HG02885 (cell line): ENCODE measurements around the gene CEMIP2.

Source experiments
- ATAC-seq: cut with Tn5 transposase; IDR thresholded peaks from one replicate; pipeline ENCODE4 v1.9.1; 2021; ENCODE audit warnings: mild to moderate bottlenecking; ENCODE audit not compliant: unreplicated experiment, poor library complexity

CEMIP2 gene

DNA sequence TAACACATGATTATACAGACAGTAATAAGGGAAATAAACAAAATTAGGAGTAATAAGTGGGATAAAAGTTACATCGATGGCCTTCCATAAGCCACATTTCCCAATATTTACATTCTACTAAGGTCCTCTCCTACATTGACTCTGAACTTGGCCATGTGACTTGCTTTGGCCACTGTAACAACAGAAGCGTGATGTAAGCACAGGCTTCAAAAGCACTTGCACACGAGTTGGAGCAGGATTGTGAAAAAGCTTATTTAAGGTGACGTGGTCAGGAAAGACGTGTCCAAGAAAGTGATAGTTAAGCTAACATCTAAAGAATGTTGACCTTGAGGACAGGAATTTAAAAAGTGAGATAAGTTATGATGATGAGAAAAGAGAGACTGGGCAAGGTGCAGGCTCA is 9.8 kb upstream of the CEMIP2 start:
- ATAC-seq = no peak

DNA sequence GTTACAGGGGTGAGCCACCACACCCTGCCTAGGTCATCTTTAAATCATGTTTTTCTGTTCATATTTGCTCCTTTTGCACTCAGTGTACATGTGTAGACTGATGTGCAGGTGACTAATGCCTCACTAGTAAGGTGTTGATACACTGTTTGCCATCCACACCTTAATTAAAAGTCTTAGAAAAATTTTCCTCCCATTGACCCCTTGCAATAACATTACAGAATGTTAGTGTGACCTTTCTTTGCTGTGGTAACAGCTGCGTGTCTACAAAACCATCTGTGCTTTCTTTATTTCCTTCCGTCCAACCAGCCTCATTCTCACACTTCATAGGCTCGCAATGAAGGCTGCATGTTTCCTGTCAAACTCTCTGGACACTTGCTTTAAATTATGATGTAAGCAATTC is 6.6 kb upstream of the CEMIP2 start:
- peak; percentile 62 for ATAC-seq

DNA sequence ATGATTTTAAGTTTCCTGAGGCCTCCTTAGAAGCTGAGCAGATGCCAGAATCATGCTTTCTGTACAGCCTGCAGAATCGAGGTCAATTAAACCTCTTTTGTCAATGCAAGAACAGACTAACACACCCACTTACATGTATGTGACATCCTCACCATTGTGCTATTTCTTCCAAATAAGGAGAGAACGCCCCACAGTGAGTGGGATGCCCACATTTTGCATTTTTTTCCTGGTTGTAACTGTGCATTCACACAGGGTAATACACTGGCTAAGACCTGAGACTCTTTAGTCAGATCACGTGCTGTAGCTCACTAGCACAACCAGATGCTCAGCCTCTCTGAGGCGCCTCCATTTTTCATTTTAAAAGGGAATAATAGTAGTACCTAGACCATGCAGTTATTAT is 4.4 kb upstream of the CEMIP2 start:
- no peak for ATAC-seq

DNA sequence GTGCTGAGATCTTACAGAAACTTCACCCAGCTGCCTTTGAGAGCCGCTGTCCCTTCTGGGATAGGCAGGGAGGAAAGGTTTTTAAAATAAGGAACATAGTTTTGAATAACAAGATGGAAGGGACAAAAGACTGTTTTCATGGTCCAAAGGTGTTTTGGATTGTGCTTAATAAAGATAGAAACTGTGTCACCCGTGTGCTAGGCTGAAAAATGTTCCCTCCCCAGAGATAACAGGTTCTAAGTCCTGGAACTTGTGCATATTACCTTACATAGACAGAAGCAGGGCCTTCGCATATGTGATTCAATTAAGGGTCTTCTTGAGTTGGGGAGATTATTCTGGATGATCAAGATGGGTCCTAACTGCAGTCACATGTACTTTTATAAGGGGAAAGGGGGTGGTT is 1.9 kb upstream of the CEMIP2 start:
- ATAC-seq = no peak

DNA sequence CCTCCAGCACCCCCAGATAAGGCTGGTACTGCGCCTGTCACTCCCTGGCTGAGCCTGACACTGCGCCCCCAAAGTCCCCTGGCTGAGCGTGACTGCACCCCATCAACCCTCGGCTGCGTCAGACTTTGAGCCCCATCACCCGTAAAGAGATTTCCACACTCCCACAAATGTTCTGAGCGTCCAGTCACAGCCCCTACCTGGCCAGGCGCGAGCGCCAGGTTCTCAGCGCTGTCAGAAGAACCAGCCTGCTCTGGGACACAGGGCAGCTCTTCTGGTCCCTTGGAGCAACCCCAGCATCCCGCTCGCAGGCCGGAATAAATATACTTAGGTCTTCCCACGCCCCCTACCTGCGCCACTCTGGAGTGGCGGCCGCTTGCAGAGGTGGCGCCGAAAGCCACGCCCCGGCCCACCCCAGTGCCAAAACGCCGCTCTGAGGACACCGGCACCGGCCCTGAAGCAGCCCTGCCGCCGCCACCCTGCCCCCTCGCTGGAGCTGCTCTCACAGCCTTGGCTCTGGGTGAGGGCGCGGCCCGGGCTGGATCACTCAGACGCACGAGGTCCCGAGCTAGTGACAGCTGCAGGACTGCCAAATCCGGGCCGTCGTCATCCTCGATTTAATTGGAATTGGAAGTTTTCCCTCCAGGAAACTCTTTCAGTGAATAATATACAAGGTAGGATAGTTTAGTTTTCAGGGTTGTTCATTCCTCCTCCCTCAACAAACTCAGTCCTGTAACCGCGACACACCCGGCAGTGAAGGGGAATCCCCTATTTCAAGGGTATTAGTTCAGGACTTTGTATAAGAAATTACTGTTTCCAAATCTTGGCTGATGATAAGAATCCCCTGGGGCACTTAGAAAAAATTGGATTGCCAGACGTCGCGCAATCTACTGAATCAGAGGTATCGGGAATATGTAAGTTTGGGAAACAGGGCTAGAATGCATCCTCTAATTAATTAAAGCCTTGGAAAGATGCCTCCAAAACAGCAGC is 1.2 kb upstream of the CEMIP2 start:
- ATAC-seq = peak; percentile 33

DNA sequence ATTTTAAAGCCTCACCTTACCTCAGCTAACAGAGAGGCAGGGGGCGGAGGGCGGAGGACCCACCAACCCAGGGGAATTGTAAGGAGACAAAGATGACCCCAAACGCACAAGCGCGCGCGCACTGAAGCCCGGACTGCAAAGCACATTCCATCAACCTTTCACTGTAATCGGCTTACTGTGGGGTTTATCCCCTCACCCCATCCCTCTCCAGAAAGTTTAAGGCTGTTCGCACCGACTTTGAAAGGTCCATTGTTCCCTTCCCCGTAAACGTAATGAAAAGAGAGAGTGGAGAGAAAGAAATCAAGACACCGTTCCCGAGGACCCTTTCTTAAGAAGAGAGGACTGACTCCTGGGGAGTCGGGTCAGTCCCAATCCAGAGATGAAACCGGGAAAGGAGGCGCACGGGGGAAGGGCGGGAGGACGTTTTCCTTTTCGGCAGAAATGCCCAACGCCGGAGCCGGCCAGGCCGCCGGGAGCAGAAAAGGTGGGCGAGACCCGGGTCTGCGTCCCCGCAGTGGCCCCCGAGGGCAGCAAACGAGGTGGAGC is 464 bp downstream of the CEMIP2 start:
- ATAC-seq = no peak

DNA sequence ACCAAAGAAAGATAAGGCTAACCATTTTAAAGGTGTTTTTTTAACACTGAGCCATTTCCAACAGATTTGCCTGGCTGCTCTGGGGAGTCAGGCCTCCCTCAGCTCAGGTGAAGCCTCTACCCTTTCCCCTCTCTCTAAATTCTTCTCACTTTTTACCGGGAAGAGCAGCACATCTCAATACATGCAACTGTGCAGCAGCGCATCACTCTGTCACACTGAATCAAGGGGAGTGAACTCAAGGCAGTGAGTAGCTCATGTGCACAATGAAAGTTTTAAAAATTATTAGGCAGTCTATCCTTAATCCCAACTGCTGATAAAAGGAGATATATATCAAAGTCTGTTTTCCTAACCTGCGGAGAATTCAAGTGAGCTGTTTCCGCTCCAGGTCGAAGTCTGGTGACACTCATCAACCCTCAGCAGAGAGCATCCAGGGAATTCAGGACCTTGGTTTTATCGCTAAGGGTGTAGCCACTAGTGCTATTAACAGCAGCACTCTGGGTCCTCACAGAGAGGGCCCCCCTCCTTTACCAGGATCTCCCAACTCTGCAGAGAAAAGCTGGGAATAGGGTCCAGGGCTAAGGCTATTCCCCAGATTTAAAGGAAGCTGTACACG is 1.0 kb downstream of the CEMIP2 start:
- ATAC-seq = no peak

DNA sequence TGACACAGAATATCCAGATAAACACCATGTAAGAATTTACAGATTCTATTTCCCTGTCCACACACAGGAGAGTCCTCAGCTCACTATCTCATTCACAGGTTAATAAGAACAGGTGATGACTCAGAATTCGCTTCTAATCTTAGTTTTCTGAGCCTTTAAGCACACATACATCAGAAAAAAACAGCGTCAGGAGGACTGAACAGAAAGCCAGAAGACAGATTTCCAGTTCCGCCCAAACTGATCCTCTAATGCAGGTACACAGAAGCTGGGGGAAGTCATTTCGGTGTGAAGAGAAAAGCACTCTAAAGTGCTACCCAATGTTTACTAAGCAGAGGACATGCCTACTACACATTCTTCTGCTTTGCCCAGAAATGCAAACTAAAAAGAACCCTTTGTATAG is 1.6 kb downstream of the CEMIP2 start:
- no peak for ATAC-seq

DNA sequence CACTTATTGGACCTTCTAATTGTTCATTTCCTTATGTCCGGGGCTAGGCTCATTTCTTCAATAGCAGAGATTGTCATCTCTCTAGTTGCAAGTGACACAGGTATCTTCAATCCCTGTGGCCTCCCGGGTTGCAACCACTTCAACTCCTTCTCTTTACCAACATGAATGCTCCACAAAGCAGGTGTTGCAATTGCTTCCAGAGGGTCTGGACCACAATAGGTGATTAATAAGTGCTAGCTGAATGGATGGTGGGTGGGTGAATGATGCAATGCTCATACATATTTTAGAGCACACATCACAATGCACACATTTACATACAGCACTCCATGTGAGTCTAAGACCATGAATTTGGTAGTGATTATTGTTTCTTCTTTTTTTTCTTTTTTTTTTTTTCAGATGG is 2.6 kb downstream of the CEMIP2 start:
- no peak for ATAC-seq

DNA sequence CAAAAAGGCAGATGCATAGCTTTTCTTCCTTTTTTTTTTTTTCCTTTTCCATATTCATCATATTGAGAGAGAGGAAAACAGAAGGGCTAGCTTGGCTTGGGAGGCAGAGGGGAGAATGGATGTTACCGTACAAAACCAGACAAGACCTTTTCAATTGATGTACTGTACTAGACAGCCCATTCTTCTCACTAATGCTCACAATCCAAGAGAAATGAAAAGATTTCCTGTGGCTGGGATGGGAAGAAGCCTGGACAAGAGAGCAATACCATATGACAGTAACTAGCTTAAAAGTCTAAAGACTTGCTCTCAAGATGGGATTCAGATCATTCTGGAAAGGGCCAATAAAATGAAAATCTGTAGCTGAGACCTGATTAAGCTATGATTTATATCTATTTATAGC is 3.4 kb downstream of the CEMIP2 start:
- ATAC-seq = no peak

DNA sequence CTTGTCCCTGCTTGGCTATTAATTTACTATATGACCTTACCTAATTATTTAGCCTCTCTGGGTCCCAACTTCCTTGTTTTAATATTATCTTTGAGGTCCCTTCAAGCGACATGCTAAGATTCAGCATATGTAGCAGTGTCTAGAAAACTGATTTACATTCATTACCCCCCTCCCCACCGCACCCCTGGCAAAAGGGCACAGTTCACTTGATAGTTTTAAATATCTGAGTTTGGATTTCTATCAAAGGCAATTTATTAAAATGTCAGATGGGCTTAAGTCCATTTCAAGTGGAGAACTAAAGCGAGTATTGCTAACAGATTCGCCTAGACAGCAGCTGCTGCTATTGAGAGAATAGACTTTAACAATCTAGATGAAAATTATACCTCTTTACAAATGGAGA is 3.9 kb downstream of the CEMIP2 start:
- ATAC-seq = no peak

DNA sequence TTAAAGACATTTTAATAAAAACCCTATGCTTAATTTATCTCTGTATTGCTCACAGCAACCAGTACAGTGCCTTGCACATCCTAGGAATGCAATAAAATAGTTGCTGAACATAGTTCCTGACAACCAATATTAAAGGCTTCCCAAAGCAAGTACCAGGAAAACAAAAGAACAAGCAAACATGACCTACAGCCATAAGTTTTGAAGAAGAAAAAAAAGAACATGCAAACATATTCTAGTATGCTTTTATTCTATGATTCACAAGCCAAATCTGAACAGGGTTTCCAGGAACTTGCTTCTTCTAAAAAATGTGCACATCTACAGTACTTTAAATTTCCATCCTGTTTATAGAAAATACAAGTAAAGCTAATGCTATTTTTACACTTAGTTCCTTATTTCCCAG is 4.5 kb downstream of the CEMIP2 start:
- no peak for ATAC-seq

DNA sequence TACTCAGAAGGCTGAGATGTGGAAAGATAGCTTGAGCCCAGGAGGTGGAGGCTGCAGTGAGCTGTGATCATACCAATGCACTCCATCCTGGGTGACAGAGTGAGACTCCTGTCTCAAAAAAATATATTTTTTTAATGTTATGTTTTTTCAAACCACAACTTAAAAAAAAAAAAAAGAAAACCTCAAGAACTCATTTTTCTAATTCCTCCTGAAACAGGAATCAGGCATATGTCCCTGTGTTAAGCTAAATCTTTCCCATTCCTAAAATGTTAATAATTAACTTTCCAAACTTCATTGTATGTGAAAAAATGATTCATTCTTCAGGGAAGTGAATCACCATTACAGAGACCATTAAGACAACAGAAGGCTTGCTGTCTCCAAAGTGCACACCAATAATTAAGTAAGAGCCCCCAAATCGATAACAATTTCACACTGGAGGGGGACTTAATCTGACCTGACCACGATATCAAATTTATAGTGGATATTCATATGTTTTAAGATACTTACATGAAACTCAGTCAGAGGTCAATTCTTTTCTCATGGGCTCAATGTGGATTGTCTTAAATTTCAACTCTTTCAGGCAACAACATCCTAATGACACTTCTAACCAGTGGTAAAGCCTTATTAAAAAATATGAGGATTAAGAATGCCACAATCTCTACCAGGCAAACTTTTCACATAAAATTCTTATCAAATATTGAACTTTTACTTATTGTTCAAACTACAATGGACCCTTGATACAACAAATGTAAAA is 5.2 kb downstream of the CEMIP2 start:
- no peak for ATAC-seq

DNA sequence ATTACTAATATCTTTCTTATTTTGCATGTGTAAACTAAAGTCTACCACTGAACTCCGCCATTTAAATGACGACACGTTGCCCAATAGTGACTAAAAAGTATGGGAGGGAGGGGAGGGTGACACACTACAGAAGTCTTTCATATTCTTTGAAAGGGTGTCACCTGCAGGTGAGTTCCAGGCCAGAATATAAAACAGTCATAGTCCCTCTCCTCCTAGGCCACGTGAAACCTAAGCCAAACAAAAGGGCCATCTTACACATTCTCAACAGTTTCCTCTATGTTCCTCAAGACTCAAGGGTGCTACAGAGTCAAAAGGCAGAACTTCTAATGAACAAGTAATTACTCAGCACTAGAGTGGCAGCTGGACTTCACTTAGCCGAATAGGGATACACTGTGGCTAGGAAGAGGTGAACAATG is 6.4 kb downstream of the CEMIP2 start:
- no peak for ATAC-seq

DNA sequence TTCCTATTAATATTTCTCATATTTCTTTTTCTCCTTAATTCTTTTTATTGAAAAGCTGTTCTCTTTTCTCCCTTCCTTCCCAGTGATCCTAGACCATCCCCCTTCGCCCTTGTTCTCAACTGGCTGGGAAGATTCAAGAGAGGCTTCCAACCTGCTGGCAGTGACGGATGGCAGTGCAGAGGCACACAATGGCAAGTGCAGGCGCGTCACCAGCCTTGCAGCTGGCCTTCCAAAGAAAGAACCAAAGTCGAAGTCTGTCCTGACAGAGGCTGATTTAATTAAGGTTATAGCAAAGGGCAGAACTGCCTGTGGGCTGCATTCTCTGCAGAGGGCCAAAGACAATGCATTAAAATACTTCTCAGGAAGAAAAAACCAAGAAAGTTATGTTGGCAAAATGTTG is 7.4 kb downstream of the CEMIP2 start:
- no peak for ATAC-seq

DNA sequence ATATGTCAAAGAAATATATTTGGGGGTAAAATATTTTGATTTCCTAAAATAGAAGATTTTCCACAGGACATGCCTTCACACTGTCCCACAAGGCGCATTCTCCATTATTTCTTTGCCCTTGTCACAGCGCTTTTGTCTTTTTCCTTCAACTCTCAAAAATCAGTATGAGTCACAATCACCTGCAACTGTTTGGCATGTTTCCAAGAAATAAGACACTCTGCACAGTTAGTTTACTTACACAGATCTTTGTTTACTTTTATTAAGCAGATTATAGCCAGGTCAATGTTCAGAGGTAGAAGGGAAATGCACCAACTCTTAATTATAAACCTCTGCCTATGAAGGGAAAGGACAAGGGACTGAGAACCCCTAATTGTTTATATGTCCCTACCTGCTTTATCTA is 9.5 kb downstream of the CEMIP2 start:
- no peak for ATAC-seq

DNA sequence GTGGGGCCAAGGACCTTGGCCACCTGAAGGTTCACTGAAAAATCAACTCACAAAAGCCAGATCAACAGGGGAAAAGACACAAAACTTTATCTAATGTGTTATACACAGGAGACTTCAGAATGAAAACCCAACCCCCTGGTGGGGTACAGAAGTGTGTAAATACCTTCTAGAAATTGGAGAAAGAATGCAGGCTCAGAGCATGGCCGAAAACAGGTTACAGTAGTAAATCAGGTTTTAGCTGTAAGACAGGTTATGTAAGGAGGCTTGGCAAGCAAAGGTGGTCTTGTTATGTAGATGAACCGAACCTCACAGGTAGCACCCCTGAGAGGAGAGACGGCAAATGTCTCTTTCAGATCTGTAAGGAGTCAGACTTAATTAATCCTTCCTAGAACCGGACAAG is 10.0 kb downstream of the CEMIP2 start:
- no peak for ATAC-seq

DNA sequence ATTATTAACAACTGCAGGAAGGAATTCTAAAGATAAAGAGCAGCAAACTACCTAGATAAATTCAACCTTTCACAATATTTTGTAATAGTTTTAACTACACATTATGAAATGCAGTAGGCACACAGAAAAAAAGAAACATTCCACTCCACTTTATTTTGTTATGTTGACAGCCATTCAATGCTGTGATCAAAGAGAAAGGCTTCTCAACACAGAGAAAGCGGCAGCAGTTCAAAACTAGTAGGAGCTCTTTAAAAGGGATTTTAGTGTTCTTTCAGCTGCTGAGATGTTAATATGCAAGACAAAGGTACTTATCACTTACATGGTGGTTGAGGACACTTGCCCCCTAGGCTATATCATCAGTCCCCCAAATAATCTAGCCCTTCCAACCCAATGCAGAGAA is 11.6 kb downstream of the CEMIP2 start:
- ATAC-seq = no peak

DNA sequence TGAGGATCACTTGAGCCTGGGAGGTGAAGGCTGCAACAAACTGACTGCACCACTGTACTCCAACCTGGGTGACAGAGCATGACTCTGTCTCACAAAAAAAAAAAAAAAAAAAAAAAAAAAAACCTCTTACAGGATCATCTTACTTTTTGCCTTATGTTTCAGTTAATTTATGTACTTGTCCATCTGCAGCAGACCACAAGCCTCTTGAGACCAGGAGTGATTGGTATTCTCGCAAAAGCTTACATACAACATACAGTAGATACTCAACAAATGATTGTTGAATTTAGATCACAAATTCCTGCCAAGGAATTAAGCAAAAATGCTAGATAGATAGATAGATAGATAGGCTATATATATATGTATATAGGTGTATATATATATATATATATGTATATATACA is 12.4 kb downstream of the CEMIP2 start:
- no peak for ATAC-seq

DNA sequence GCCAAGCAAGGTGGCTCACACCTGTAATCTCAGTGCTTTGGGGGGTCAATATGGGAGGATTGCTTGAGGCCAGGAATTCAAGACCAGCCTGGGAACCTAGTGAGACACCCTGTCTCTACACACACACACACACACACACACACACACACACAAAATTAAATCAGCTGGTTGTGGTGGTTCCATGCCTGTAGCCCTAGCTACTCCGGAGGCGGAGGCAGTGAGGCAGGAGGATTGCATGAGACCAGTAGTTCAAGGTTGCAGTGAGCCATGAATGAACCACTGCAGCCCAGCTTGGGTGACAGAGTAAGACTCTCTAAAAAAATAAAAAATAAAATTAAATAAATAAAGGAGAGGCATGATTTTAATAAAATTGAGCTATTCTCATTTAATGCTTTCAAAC is 13.1 kb downstream of the CEMIP2 start:
- ATAC-seq = no peak

DNA sequence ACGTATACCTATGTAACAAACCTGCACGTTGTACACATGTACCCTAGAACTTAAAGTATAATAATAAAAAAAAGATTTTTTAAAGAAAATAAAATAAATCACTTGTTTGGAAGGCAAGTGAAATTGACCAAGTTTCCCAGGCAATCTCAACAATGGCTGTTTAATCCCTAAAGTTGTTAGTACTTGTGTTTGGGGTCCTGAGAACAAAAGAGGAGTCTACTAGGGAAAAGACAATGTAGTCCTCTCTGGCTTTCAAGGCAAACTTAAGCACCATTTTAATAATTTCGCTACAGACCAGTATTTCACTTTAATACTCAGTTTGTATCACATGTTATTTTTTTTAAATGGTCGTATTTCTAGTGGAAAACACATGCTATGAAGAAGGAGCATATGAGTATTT is 14.2 kb downstream of the CEMIP2 start:
- ATAC-seq = no peak
